HG03025 (cell line): ENCODE measurements around the gene PERCC1.
A peak's percentile ranks its signal among the peaks of the same experiment; 100 is the strongest.
"Not testable (repeated sequence)": the region's sequence is repeated elsewhere in the genome, so short reads cannot be mapped to it uniquely, and the experiment has no call there.

Source experiments
- ATAC-seq: cut with Tn5 transposase; IDR thresholded peaks from one replicate; pipeline ENCODE4 v1.9.1; 2021; ENCODE audit warnings: mild to moderate bottlenecking, moderate library complexity; ENCODE audit not compliant: unreplicated experiment, low FRiP score

The PERCC1 gene

GRCh38 chr16:1466054-1466453, 35.2 kb downstream of the PERCC1 start:
- no peak for ATAC-seq

GRCh38 chr16:1466968-1467521, 36.2 kb downstream of the PERCC1 start:
- ATAC-seq: no peak

GRCh38 chr16:1468426-1468810, 37.5 kb downstream of the PERCC1 start:
- ATAC-seq: no peak

GRCh38 chr16:1469141-1469540, 38.3 kb downstream of the PERCC1 start:
- ATAC-seq: not testable (repeated sequence)

- ATAC-seq: no peak
Observed at GRCh38 chr16:1469693-1470201, 38.9 kb downstream of the PERCC1 start.

- no peak for ATAC-seq
Observed at GRCh38 chr16:1470481-1471251, 39.8 kb downstream of the PERCC1 start.

- no peak for ATAC-seq
Observed at GRCh38 chr16:1471569-1472194, 40.8 kb downstream of the PERCC1 start.

- ATAC-seq: no peak
Observed at GRCh38 chr16:1472974-1473373, 42.1 kb downstream of the PERCC1 start.

GRCh38 chr16:1474082-1474795, 43.4 kb downstream of the PERCC1 start:
- ATAC-seq: peak; percentile 8

GRCh38 chr16:1474796-1475551, 44.1 kb downstream of the PERCC1 start, which contains the start of gene CLCN7:
Gene CLCN7 (minus strand): TSS chr16:1475028. CDS start chr16:1474974, 54 bp downstream.
- peak; percentile 68 for ATAC-seq

GRCh38 chr16:1475552-1476114, 44.8 kb downstream of the PERCC1 start:
- ATAC-seq: no peak

- ATAC-seq: no peak
Observed at GRCh38 chr16:1477033-1477432, 46.2 kb downstream of the PERCC1 start.

- ATAC-seq: not testable (repeated sequence)
Observed at GRCh38 chr16:1478937-1479336, 48.1 kb downstream of the PERCC1 start.

GRCh38 chr16:1481906-1482835, 51.3 kb downstream of the PERCC1 start:
- ATAC-seq: no peak
